ENCODE results near the gene ZNF23. TPM values are rescaled to one million over a fixed set of nuclear protein-coding genes. Genes with fewer than 3 reads are reported as not detected.

ZNF23 gene
- total RNA-seq, 1 experiment from 2014 or later: 9.6 TPM

- Histone ChIP-seq H4K20me1 (ENCODE audit: control insufficient read depth, insufficient read depth, insufficient read length) (no peaks in the 10 kb centered on the region), H3K18ac (ENCODE audit: insufficient read length, low read depth, low read length) (no peak overlapping the region), H3K56ac (ENCODE audit: insufficient read length, low read depth, low read length) (no peak overlapping the region), H2BK12ac (ENCODE audit: insufficient read length, low read depth, low read length) (no peak overlapping the region), H3K9me3 (ENCODE audit: control insufficient read depth, low read depth, low read length) (no peaks in the 10 kb centered on the region), H2BK15ac (ENCODE audit: low read depth, low read length) (no peak overlapping the region), H3K4me1 (ENCODE audit: insufficient read depth, low read length) (no peaks in the 10 kb centered on the region), H4K8ac (replicated peaks; ENCODE audit: insufficient read length, low read depth, low read length) (no peak overlapping the region), H3K23ac (ENCODE audit: insufficient read length, low read depth, low read length) (no peak overlapping the region), H3K79me2 (ENCODE audit: insufficient read depth, low read length) (no peaks in the 10 kb centered on the region), H3K27ac (ENCODE audit: insufficient read length, low read depth, low read length) (no peak overlapping the region), H3K14ac (ENCODE audit: insufficient read depth, low read length) (no peak overlapping the region), H3K79me1 (ENCODE audit: insufficient read depth, low read depth, low read length, poor library complexity, severe bottlenecking) (no peaks in the 10 kb centered on the region), H3K4me2 (ENCODE audit: insufficient read depth, insufficient read length, low read length) (no peak overlapping the region), H3T11ph (ENCODE audit: low read length) (no peak overlapping the region), H2BK120ac (ENCODE audit: low read depth, low read length, poor library complexity, severe bottlenecking) (no peak overlapping the region), H3K27me3 (ENCODE audit: insufficient read depth, low read length) (no peaks in the 10 kb centered on the region), H2BK5ac (ENCODE audit: insufficient read length, low read length) (no peak overlapping the region), H3K23me2 (ENCODE audit: insufficient read length, low read depth, low read length, poor library complexity, severe bottlenecking) (peaks cover 6% of the 10 kb centered on the region), H3K4ac (ENCODE audit: low read depth, low read length) (no peak overlapping the region), H2BK20ac (ENCODE audit: low read depth, low read length, poor library complexity, severe bottlenecking) (no peak overlapping the region), H3K9ac (ENCODE audit: extremely low read depth, insufficient read length, low read length) (no peak overlapping the region), H2AK5ac (ENCODE audit: insufficient read length, low read length) (no peak overlapping the region), H4K91ac (ENCODE audit: insufficient read length, low read depth, low read length) (no peak overlapping the region), H4K5ac (ENCODE audit: insufficient read length, low read depth, low read length) (no peak overlapping the region), H2AFZ (ENCODE audit: low read length) (no peak overlapping the region)
- Mint-ChIP-seq H3K4me1 (peaks cover 8 to 9% of the 10 kb centered on the region in 2 experiments), H3K36me3 (ENCODE audit: insufficient read depth in 1 of 3, low read depth in 3 of 3) (no peaks in the 10 kb centered on the region; a peak in 1 of 7 replicates), H3K4me3 (no peak overlapping the region), H3K27me3 (ENCODE audit: low read depth) (peaks cover 28% of the 10 kb centered on the region), H3K9me3 (no peaks in the 10 kb centered on the region), H3K27ac (no peak overlapping the region)
- WGBS (ENCODE audit: extremely low coverage, insufficient read length, low lambda C conversion rate): no CpG with 5 or more reads among the region's 5 CpGs
- no peak for DNase-seq
- TF ChIP-seq, protein P1, sequence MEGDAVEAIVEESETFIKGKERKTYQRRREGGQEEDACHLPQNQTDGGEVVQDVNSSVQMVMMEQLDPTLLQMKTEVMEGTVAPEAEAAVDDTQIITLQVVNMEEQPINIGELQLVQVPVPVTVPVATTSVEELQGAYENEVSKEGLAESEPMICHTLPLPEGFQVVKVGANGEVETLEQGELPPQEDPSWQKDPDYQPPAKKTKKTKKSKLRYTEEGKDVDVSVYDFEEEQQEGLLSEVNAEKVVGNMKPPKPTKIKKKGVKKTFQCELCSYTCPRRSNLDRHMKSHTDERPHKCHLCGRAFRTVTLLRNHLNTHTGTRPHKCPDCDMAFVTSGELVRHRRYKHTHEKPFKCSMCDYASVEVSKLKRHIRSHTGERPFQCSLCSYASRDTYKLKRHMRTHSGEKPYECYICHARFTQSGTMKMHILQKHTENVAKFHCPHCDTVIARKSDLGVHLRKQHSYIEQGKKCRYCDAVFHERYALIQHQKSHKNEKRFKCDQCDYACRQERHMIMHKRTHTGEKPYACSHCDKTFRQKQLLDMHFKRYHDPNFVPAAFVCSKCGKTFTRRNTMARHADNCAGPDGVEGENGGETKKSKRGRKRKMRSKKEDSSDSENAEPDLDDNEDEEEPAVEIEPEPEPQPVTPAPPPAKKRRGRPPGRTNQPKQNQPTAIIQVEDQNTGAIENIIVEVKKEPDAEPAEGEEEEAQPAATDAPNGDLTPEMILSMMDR (conservative IDR thresholded peaks at IDR 0.05): no peak
Measured at GRCh38 chr16:71414038-71414437, 48.0 kb downstream of the ZNF23 start.
